Lower lobe of right lung (tissue), 2 donors: Measurements from ENCODE around the gene NEK5. TPM values are rescaled to one million over a fixed set of nuclear protein-coding genes. Genes with fewer than 3 reads are reported as not detected.
"Not testable (repeated sequence)": the region's sequence is repeated elsewhere in the genome, so short reads cannot be mapped to it uniquely, and the experiment has no call there.

Source experiments
- ATAC-seq, 2 donors: fragments of 200-7000 bp; cut with Tn5 transposase; one replicate each; pipeline ENCODE4 v1.9.1; 2020 to 2022; ENCODE audit warnings: mild to moderate bottlenecking in 2 of 2, moderate library complexity in 2 of 2
- DNase-seq: peaks from one replicate; pipeline ENCODE4 v3.0.0-alpha.2; 2020
- H3K27ac ChIP-seq: fragments of 200-600 bp; one replicate; pipeline ENCODE4 v1.8.0; 2022
- H3K27me3 ChIP-seq: fragments of 200-600 bp; one replicate; pipeline ENCODE4 v1.8.0; 2022; ENCODE audit warnings: low read depth
- H3K36me3 ChIP-seq: fragments of 200-600 bp; one replicate; pipeline ENCODE4 v1.8.0; 2022; ENCODE audit warnings: mild to moderate bottlenecking
- H3K4me1 ChIP-seq: fragments of 200-600 bp; one replicate; pipeline ENCODE4 v1.8.0; 2022
- H3K4me3 ChIP-seq: fragments of 200-600 bp; one replicate; pipeline ENCODE4 v1.8.0; 2022; ENCODE audit warnings: mild to moderate bottlenecking
- H3K9me3 ChIP-seq: fragments of 200-600 bp; one replicate; pipeline ENCODE4 v1.8.0; 2022
- CTCF ChIP-seq: fragments of 200-600 bp; IDR thresholded peaks from one replicate; pipeline ENCODE4 v1.8.0; 2022; ENCODE audit warnings: antibody characterized with exemption, mild to moderate bottlenecking
- intact Hi-C: fragments of 100-400 bp; cut with DNase I; formaldehyde crosslinking; loops from one replicate; pipeline ENCODE4 v1.11.0; 2022
- total RNA-seq: library from RNA; stranded (reverse); fragmentation: NEBNext Ultra II Directional; extraction: Animal tissue kit (Norgen Biotek cat#: 25700); gene quantifications from one replicate; pipeline ENCODE4 v1.2.1, GENCODE V29; 2021
- donor health status: DM: no; HTN: yes; CAD: no; lungs with severe emphysema.

NEK5 gene
- total RNA-seq, 1 donor from 2014 or later = 4.1 TPM

DNA sequence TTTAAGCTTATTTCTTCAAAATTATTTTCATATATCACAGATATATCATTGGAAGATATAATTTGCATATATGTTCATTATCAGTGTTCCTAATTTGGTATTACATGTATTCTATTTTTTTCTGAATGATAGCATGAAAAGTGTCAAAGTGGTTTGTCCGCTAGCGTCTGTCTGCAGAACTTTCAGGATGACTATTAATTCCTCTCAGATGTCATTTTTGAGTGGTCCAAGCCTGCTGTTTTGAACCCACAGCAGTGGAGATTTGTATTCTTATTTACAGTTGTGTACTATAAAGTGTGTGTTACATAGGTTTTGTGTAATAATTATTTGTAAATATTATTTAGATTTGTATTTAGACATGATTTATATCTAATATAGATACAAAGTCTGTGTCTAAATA is 95.8 kb downstream of the NEK5 start:
- no peak for TF ChIP-seq CTCF
- no peaks in the 10 kb centered on the region for H3K27me3 ChIP-seq
- peaks cover 14% of the 10 kb centered on the region for H3K36me3 ChIP-seq
- intact Hi-C loops = no loop called here
- no peaks in the 10 kb centered on the region for H3K9me3 ChIP-seq
- H3K4me3 ChIP-seq = no peak overlapping the region
- no peaks in the 10 kb centered on the region for H3K4me1 ChIP-seq
- DNase-seq (no peak), ATAC-seq (no peak)
- H3K27ac ChIP-seq = no peak overlapping the region

- peaks cover 24% of the 10 kb centered on the region for H3K36me3 ChIP-seq
- intact Hi-C loops, DNase-seq: not testable (repeated sequence)
Observed at GRCh38 chr13:52030401-52030800, 98.5 kb downstream of the NEK5 start.

GRCh38 chr13:52029569-52029968 is 99.3 kb downstream of the NEK5 start:
- intact Hi-C loops = no loop called here

More at GRCh38 chr13:52030401-52030800, 98.5 kb downstream of the NEK5 start:
- H3K27ac ChIP-seq, H3K27me3 ChIP-seq, ATAC-seq, H3K9me3 ChIP-seq, H3K4me3 ChIP-seq: not testable (repeated sequence)
- peaks cover 13% of the 10 kb centered on the region for H3K4me1 ChIP-seq

DNA sequence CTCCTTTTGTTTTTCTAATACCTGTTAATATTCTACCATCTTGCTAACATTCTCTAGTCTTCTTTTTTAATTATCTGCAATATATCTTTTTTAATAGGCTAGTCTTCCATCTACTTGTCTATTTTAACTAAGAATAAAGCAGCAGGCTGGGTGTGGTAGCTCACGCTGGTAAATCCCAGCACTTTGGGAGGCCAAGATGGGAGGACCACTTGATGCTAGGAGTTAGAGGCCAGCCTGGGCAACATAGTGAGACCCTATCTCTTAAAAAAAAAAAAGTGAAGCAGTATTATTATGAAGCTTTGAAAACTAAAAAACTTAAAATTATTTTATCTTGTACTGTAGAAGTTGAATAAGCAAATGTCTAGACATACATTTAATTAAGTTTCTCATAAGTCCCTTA is 101.0 kb downstream of the NEK5 start:
- H3K27ac ChIP-seq = no peak overlapping the region
- no peaks in the 10 kb centered on the region for H3K27me3 ChIP-seq
- DNase-seq = no peak
- no peaks in the 10 kb centered on the region for H3K9me3 ChIP-seq
- H3K36me3 ChIP-seq = peaks cover 48% of the 10 kb centered on the region
- TF ChIP-seq CTCF = no peak
- peaks cover 17% of the 10 kb centered on the region for H3K4me1 ChIP-seq
- intact Hi-C loops = no loop called here
- no peak for ATAC-seq
- no peak overlapping the region for H3K4me3 ChIP-seq

More at GRCh38 chr13:52029569-52029968, 99.3 kb downstream of the NEK5 start:
- Histone ChIP-seq H3K27me3 (no peaks in the 10 kb centered on the region), H3K4me1 (peaks cover 17% of the 10 kb centered on the region), H3K27ac (no peak overlapping the region), H3K36me3 (peaks cover 33% of the 10 kb centered on the region), H3K9me3 (no peaks in the 10 kb centered on the region), H3K4me3 (no peak overlapping the region)
- no peak for TF ChIP-seq CTCF
- DNase-seq (no peak), ATAC-seq (no peak)

GRCh38 chr13:52026246-52026626 is 102.6 kb downstream of the NEK5 start:
- peaks cover 64% of the 10 kb centered on the region for H3K36me3 ChIP-seq
- no peak overlapping the region for H3K27ac ChIP-seq
- H3K4me1 ChIP-seq = peaks cover 17% of the 10 kb centered on the region
- TF ChIP-seq CTCF = no peak
- no peaks in the 10 kb centered on the region for H3K27me3 ChIP-seq
- ATAC-seq (no peak), DNase-seq (no peak)
- intact Hi-C loops = no loop called here
- H3K9me3 ChIP-seq = no peaks in the 10 kb centered on the region
- no peak overlapping the region for H3K4me3 ChIP-seq

DNA sequence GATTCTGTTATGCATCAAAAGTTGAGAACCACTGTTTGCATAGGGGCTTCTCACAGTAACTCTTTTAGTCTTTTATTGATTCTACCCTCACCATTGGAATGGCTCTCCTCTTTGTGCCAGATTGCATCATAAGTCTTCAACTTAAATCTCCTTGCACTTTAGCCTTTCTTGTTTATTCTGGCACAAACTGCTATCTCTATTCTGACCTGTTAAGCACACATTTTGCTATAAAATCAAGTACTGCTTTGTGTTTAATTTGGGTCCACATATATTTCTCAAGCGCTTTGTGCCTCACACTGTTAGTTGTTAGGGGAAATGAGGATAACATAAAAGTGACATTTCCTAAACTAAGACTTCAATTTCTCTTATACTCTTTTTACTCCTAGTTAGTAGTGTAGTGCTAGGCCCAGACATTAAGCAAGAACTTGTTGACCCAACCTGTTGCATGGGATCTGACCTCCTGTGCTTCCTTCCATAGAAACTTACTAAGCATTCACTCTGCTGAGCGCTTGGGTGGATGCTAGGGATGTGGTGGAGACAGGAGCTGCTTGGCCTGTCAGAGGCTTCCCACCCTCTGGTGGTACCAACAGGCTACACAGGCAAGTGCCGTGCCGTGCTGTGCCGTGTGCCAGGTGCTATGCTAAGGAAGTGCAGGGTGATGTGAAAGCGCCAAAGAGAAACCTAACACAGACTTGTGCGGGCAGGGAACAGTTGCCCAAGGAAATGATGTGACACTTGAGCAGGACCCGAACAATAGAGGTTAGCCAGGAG is 103.2 kb downstream of the NEK5 start:
- H3K9me3 ChIP-seq = no peaks in the 10 kb centered on the region
- peaks cover 70% of the 10 kb centered on the region for H3K36me3 ChIP-seq
- no peak overlapping the region for H3K4me3 ChIP-seq
- no peaks in the 10 kb centered on the region for H3K27me3 ChIP-seq
- peaks cover 17% of the 10 kb centered on the region for H3K4me1 ChIP-seq
- peak; percentile 56 to 64 for ATAC-seq
- H3K27ac ChIP-seq = no peak overlapping the region
- TF ChIP-seq CTCF = no peak
- intact Hi-C loops = no loop called here
- DNase-seq = no peak
